Activated CD4-positive, alpha-beta T cell treated with anti-CD3 and anti-CD28 coated beads for 24 hours (primary cell): ENCODE data around the gene NSMCE3.
A peak's percentile ranks its signal among the peaks of the same experiment; 100 is the strongest.

ENCODE experiments used
- DNase-seq, 2 donors: peaks; one replicate each; pipeline ENCODE4 v3.0.0-alpha.2; 2020; ENCODE audit warnings: low read depth in 2 of 2

NSMCE3 gene

GRCh38 chr15:29269485-29270168 is at the start of gene NSMCE3:
TSS of gene NSMCE3 (minus strand) at chr15:29269822. CDS start at chr15:29269705, 117 bp downstream.
- peak; percentile 76 to 83 for DNase-seq

GRCh38 chr15:29316422-29316821 is 46.8 kb upstream of the NSMCE3 start:
- no peak for DNase-seq

GRCh38 chr15:29312387-29312786 is 42.8 kb upstream of the NSMCE3 start:
- no peak for DNase-seq

- no peak for DNase-seq
Observed at GRCh38 chr15:29311696-29312095, 42.1 kb upstream of the NSMCE3 start.

GRCh38 chr15:29309139-29309538 is 39.5 kb upstream of the NSMCE3 start:
- DNase-seq: no peak

- no peak for DNase-seq
Observed at GRCh38 chr15:29308299-29308698, 38.7 kb upstream of the NSMCE3 start.

- DNase-seq: no peak
Observed at GRCh38 chr15:29305556-29305955, 35.9 kb upstream of the NSMCE3 start.

- no peak for DNase-seq
Observed at GRCh38 chr15:29302871-29303270, 33.2 kb upstream of the NSMCE3 start.

- DNase-seq: no peak
Observed at GRCh38 chr15:29299784-29300183, 30.2 kb upstream of the NSMCE3 start.

- no peak for DNase-seq
Observed at GRCh38 chr15:29299331-29299730, 29.7 kb upstream of the NSMCE3 start.

- DNase-seq: no peak
Observed at GRCh38 chr15:29294732-29295325, 25.2 kb upstream of the NSMCE3 start.

- DNase-seq: no peak
Observed at GRCh38 chr15:29291067-29291845, 21.6 kb upstream of the NSMCE3 start.

- DNase-seq: no peak
Observed at GRCh38 chr15:29289173-29289572, 19.6 kb upstream of the NSMCE3 start.

GRCh38 chr15:29285386-29285785 is 15.8 kb upstream of the NSMCE3 start:
- DNase-seq: no peak

- no peak for DNase-seq
Observed at GRCh38 chr15:29283381-29283780, 13.8 kb upstream of the NSMCE3 start.

GRCh38 chr15:29280514-29280913 is 10.9 kb upstream of the NSMCE3 start:
- no peak for DNase-seq

GRCh38 chr15:29278436-29279105 is 8.9 kb upstream of the NSMCE3 start:
- DNase-seq: no peak

GRCh38 chr15:29276366-29276765 is 6.7 kb upstream of the NSMCE3 start:
- no peak for DNase-seq

GRCh38 chr15:29275855-29276254 is 6.2 kb upstream of the NSMCE3 start:
- no peak for DNase-seq

- no peak for DNase-seq
Observed at GRCh38 chr15:29274946-29275345, 5.3 kb upstream of the NSMCE3 start.

GRCh38 chr15:29272219-29272618 is 2.6 kb upstream of the NSMCE3 start:
- DNase-seq: no peak

GRCh38 chr15:29270976-29271375 is 1.4 kb upstream of the NSMCE3 start:
- no peak for DNase-seq
